Cardiac muscle cell (in vitro differentiated cells and primary cell): ENCODE results near the gene AGBL5. TPM values are rescaled to one million over a fixed set of nuclear protein-coding genes. Genes with fewer than 3 reads are reported as not detected.
A peak's percentile ranks its signal among the peaks of the same experiment; 100 is the strongest.

Source experiments
- DNase-seq, 2 donors: peaks; one replicate each; pipeline versions ENCODE4 v3.0.0 to v3.0.0-alpha.2; 2010 to 2017; ENCODE audit warnings: low read depth in 1 of 2, low spot score in 1 of 2
- H3K27ac ChIP-seq: fragments of 200-600 bp; sonication (generic); 2 replicates; pipeline ENCODE4 v1.5.1; 2016
- H3K27me3 ChIP-seq: fragments of 200-600 bp; sonication (generic); 2 replicates; pipeline ENCODE4 v1.6.0; 2016; ENCODE audit warnings: control low read depth
- H3K36me3 ChIP-seq: fragments of 200-600 bp; sonication (generic); 2 replicates; pipeline ENCODE4 v1.5.1; 2016; ENCODE audit warnings: control low read depth
- H3K4me1 ChIP-seq: fragments of 200-600 bp; sonication (generic); 2 replicates; pipeline ENCODE4 v1.8.1; 2017; ENCODE audit warnings: low read depth, mild to moderate bottlenecking, mixed run types
- H3K4me3 ChIP-seq: fragments of 200-600 bp; sonication (generic); 2 replicates; pipeline ENCODE4 v1.5.1; 2016; ENCODE audit warnings: mild to moderate bottlenecking
- H3K9me3 ChIP-seq: fragments of 200-600 bp; sonication (generic); 2 replicates; pipeline ENCODE4 v1.5.1; 2017; ENCODE audit warnings: low read depth, mild to moderate bottlenecking, control low read depth
- polyA plus RNA-seq: library from polyadenylated mRNA; unstranded; fragments of >200 nt; fragmentation: Nextera tagmentation; extraction: Ambion mirVana; gene quantifications from 2 replicates; pipeline ENCODE4 v1.2.1, GENCODE V29; 2016
- total RNA-seq: library from RNA; depleted of rRNA; stranded (reverse); fragments of >200 nt; gene quantifications from 2 replicates; pipeline ENCODE4 v1.2.3, GENCODE V29; 2016
- TF ChIP-seq, protein P1 (sequence below): IDR thresholded peaks from 2 replicates; pipeline ENCODE4 v1.5.1; 2012; ENCODE audit warnings: low read depth, mild to moderate bottlenecking, low read length

Gene AGBL5
- total and polyA plus RNA-seq, 2 experiments from 2014 or later, result 52.0 to 67.0 TPM

- Histone ChIP-seq H3K27ac (peak overlapping the region; percentile 91), H3K27me3 (no peaks in the 10 kb centered on the region), H3K4me3 (no peak overlapping the region), H3K36me3 (no peaks in the 10 kb centered on the region), H3K9me3 (no peaks in the 10 kb centered on the region), H3K4me1 (peaks cover 69% of the 10 kb centered on the region)
- TF ChIP-seq, protein P1, sequence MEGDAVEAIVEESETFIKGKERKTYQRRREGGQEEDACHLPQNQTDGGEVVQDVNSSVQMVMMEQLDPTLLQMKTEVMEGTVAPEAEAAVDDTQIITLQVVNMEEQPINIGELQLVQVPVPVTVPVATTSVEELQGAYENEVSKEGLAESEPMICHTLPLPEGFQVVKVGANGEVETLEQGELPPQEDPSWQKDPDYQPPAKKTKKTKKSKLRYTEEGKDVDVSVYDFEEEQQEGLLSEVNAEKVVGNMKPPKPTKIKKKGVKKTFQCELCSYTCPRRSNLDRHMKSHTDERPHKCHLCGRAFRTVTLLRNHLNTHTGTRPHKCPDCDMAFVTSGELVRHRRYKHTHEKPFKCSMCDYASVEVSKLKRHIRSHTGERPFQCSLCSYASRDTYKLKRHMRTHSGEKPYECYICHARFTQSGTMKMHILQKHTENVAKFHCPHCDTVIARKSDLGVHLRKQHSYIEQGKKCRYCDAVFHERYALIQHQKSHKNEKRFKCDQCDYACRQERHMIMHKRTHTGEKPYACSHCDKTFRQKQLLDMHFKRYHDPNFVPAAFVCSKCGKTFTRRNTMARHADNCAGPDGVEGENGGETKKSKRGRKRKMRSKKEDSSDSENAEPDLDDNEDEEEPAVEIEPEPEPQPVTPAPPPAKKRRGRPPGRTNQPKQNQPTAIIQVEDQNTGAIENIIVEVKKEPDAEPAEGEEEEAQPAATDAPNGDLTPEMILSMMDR, result no peak
- DNase-seq, result no peak
Measured at GRCh38 chr2:27007416-27008374, 43.8 kb upstream of the AGBL5 start.

DNA sequence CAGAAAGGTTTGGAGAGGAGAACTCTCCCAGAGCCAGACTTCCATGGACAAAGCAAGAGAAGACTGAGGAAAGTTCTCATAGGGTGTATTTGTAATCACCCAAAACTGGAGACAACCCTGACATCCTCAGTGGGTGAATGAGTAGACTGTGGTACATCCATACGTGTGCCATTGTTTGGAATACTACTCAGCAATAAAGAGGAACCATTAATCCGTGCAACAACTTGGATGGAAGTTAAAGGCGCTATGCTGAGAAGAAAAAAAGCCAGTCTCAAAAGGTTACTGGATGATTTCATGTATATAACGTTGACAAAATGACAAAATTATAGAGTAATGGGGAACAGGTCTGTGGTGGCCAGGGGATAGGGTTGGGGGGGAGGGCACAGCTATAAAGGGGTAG is 42.8 kb upstream of the AGBL5 start:
- Histone ChIP-seq H3K4me1 (peaks cover 60% of the 10 kb centered on the region), H3K4me3 (no peak overlapping the region), H3K36me3 (no peaks in the 10 kb centered on the region), H3K27ac (peak overlapping the region; percentile 91), H3K27me3 (no peaks in the 10 kb centered on the region), H3K9me3 (no peaks in the 10 kb centered on the region)
- TF ChIP-seq, protein P1, result no peak
- no peak for DNase-seq

DNA sequence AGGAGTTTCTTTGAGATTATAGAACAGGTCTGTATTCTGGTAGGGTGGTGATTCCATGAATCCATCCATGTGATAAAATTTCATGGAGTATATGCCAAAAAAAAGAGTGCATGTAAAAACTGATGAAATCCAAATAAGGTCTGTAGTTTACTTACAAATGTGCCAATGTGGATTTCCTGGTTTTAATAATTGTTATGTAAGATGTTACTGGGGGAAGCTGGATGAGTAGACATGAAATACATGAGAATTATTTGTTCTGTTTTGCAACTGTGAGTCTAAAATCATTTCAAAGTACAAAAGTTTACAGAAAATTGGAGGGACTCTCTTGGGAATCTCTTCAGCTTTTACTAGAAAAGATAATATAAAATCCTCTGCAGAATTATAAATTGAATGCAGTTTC is 42.4 kb upstream of the AGBL5 start:
- Histone ChIP-seq H3K4me3 (no peak overlapping the region), H3K9me3 (no peaks in the 10 kb centered on the region), H3K27me3 (no peaks in the 10 kb centered on the region), H3K36me3 (no peaks in the 10 kb centered on the region), H3K27ac (peak overlapping the region; percentile 91), H3K4me1 (peaks cover 56% of the 10 kb centered on the region)
- TF ChIP-seq, protein P1, result no peak
- DNase-seq, result no peak

DNA sequence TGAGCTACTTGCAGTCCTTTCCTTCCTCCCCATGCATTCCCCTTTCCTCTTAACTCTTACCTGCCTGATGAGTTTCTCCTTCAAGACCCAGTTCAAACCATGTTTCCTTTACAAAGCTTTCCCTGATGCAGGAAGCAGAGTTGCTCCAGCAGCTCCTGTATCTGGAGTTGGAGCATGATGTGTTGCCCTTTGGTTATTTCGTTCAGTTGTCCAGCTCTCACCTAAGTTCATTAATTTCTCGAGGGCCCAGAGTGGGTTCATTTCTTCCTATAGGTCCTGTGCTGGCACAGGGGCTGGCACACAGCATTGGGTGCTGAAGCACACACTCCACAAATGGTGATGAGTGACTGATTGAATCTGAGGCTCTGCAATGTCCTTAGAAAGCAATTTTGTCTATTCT is 41.8 kb upstream of the AGBL5 start:
- TF ChIP-seq, protein P1, result no peak
- Histone ChIP-seq H3K4me3 (no peak overlapping the region), H3K27me3 (no peaks in the 10 kb centered on the region), H3K27ac (peak overlapping the region; percentile 91), H3K36me3 (no peaks in the 10 kb centered on the region), H3K9me3 (no peaks in the 10 kb centered on the region), H3K4me1 (peaks cover 50% of the 10 kb centered on the region)
- no peak for DNase-seq

GRCh38 chr2:27010139-27010538 is 41.3 kb upstream of the AGBL5 start:
- Histone ChIP-seq H3K9me3 (no peaks in the 10 kb centered on the region), H3K27me3 (no peaks in the 10 kb centered on the region), H3K4me1 (peaks cover 45% of the 10 kb centered on the region), H3K36me3 (no peaks in the 10 kb centered on the region), H3K27ac (peak overlapping the region; percentile 91), H3K4me3 (no peak overlapping the region)
- no peak for DNase-seq
- TF ChIP-seq, protein P1, result no peak
